Activated T-helper 2 cell treated with anti-CD3 and anti-CD28 coated beads, Interferon-gamma antibody, Interleukin-2, Interleukin-4, amounts not matched to agents 10 μg/mL and 5 μg/mL and 100 μg/mL, durations not matched to agents 14 hours and 24 hours and 36 hours (primary cell): ENCODE measurements around the gene GREM1. TPM values are rescaled to one million over a fixed set of nuclear protein-coding genes. Genes with fewer than 3 reads are reported as not detected.

Experiments used
- DNase-seq: peaks from one replicate; pipeline ENCODE4 v3.0.0; 2021; ENCODE audit warnings: low spot score
- H3K27ac Mint-ChIP-seq: one replicate; pipeline ENCODE4 v1.8.0; 2021; ENCODE audit warnings: mixed read lengths
- H3K27me3 Mint-ChIP-seq: one replicate; pipeline ENCODE4 v1.8.0; 2021; ENCODE audit warnings: low read depth, mixed read lengths
- H3K36me3 Mint-ChIP-seq: one replicate; pipeline ENCODE4 v1.8.0; 2021; ENCODE audit warnings: low read depth, mixed read lengths
- H3K4me1 Mint-ChIP-seq: one replicate; pipeline ENCODE4 v1.8.0; 2021; ENCODE audit warnings: low read depth, mixed read lengths
- H3K4me3 Mint-ChIP-seq: one replicate; pipeline ENCODE4 v1.8.0; 2021; ENCODE audit warnings: low read depth, mild to moderate bottlenecking, moderate library complexity, mixed read lengths
- H3K9me3 Mint-ChIP-seq: one replicate; pipeline ENCODE4 v1.8.0; 2021; ENCODE audit warnings: mixed read lengths
- intact Hi-C: fragments of 100-400 bp; cut with micrococcal nuclease; formaldehyde crosslinking; loops from one replicate; pipeline ENCODE4 v1.15.1; 2023
- total RNA-seq: library from RNA; stranded (reverse); gene quantifications from 2 replicates; pipeline ENCODE4 v1.2.3, GENCODE V29; 2022

Gene GREM1
- 0.23 TPM in 1 of 2 replicates, not detected in the other for total RNA-seq

- H3K9me3 Mint-ChIP-seq = no peaks in the 10 kb centered on the region
- intact Hi-C loops = no loop called here
- DNase-seq = no peak
- H3K4me3 Mint-ChIP-seq = no peak within 1 kb of the TSS
- peaks cover 9% of the 10 kb centered on the region for H3K4me1 Mint-ChIP-seq
- H3K27me3 Mint-ChIP-seq = peaks cover 78% of the 10 kb centered on the region
- no peak within 1 kb of the TSS for H3K27ac Mint-ChIP-seq
- H3K36me3 Mint-ChIP-seq = no peaks in the 10 kb centered on the region
Measured at GRCh38 chr15:32717426-32718226, at the start of gene GREM1. Gene GREM1 (plus strand): TSS chr15:32718004. CDS start chr15:32730691, 12,687 bp downstream.

GRCh38 chr15:32668942-32669341, 48.9 kb upstream of the GREM1 start:
- DNase-seq = no peak
- H3K36me3 Mint-ChIP-seq = peaks cover 5% of the 10 kb centered on the region
- no peak overlapping the region for H3K27ac Mint-ChIP-seq
- no peaks in the 10 kb centered on the region for H3K4me1 Mint-ChIP-seq
- intact Hi-C loops = loop anchor here (10.0 kb wide), 1 partner anchor 266 kb away; no protein-coding TSS in a partner anchor
- H3K9me3 Mint-ChIP-seq = no peaks in the 10 kb centered on the region
- H3K27me3 Mint-ChIP-seq = no peaks in the 10 kb centered on the region
- no peak overlapping the region for H3K4me3 Mint-ChIP-seq

- Mint-ChIP-seq H3K36me3 (peaks cover 5% of the 10 kb centered on the region), H3K4me1 (no peaks in the 10 kb centered on the region), H3K4me3 (no peak overlapping the region), H3K9me3 (no peaks in the 10 kb centered on the region), H3K27me3 (no peaks in the 10 kb centered on the region), H3K27ac (no peak overlapping the region)
- intact Hi-C loops = loop anchor here (10.0 kb wide), 1 partner anchor 265 kb away; no protein-coding TSS in a partner anchor
- DNase-seq = no peak
Measured at GRCh38 chr15:32669896-32670611, 47.8 kb upstream of the GREM1 start.

- H3K36me3 Mint-ChIP-seq = peaks cover 5% of the 10 kb centered on the region
- no peaks in the 10 kb centered on the region for H3K27me3 Mint-ChIP-seq
Measured at GRCh38 chr15:32670623-32671022, 47.2 kb upstream of the GREM1 start.

GRCh38 chr15:32671339-32672325, 46.2 kb upstream of the GREM1 start:
- no peaks in the 10 kb centered on the region for H3K27me3 Mint-ChIP-seq
- H3K27ac Mint-ChIP-seq = no peak overlapping the region

More at GRCh38 chr15:32670623-32671022, 47.2 kb upstream of the GREM1 start:
- Mint-ChIP-seq H3K9me3 (no peaks in the 10 kb centered on the region), H3K4me3 (no peak overlapping the region), H3K4me1 (no peaks in the 10 kb centered on the region), H3K27ac (no peak overlapping the region)
- intact Hi-C loops = no loop called here
- DNase-seq = no peak

GRCh38 chr15:32674681-32675080, 43.1 kb upstream of the GREM1 start:
- H3K36me3 Mint-ChIP-seq = no peaks in the 10 kb centered on the region
- H3K4me1 Mint-ChIP-seq = no peaks in the 10 kb centered on the region
- intact Hi-C loops = no loop called here
- H3K27me3 Mint-ChIP-seq = no peaks in the 10 kb centered on the region
- H3K27ac Mint-ChIP-seq = no peak overlapping the region
- no peak for DNase-seq
- no peaks in the 10 kb centered on the region for H3K9me3 Mint-ChIP-seq
- no peak overlapping the region for H3K4me3 Mint-ChIP-seq

More at GRCh38 chr15:32671339-32672325, 46.2 kb upstream of the GREM1 start:
- no peak for DNase-seq
- Mint-ChIP-seq H3K9me3 (no peaks in the 10 kb centered on the region), H3K4me3 (no peak overlapping the region), H3K4me1 (no peaks in the 10 kb centered on the region), H3K36me3 (peaks cover 5% of the 10 kb centered on the region)
- intact Hi-C loops = no loop called here

- Mint-ChIP-seq H3K27ac (no peak overlapping the region), H3K36me3 (no peaks in the 10 kb centered on the region), H3K4me3 (no peak overlapping the region), H3K4me1 (no peaks in the 10 kb centered on the region), H3K9me3 (no peaks in the 10 kb centered on the region), H3K27me3 (no peaks in the 10 kb centered on the region)
- intact Hi-C loops = no loop called here
- DNase-seq = no peak
Measured at GRCh38 chr15:32675466-32675865, 42.3 kb upstream of the GREM1 start.

GRCh38 chr15:32676169-32676568, 41.6 kb upstream of the GREM1 start:
- no peaks in the 10 kb centered on the region for H3K9me3 Mint-ChIP-seq
- DNase-seq = no peak
- H3K36me3 Mint-ChIP-seq = no peaks in the 10 kb centered on the region
- H3K4me3 Mint-ChIP-seq = no peak overlapping the region
- H3K4me1 Mint-ChIP-seq = no peaks in the 10 kb centered on the region
- H3K27ac Mint-ChIP-seq = no peak overlapping the region
- intact Hi-C loops = no loop called here
- H3K27me3 Mint-ChIP-seq = no peaks in the 10 kb centered on the region

- no peaks in the 10 kb centered on the region for H3K27me3 Mint-ChIP-seq
- no peaks in the 10 kb centered on the region for H3K9me3 Mint-ChIP-seq
- intact Hi-C loops = no loop called here
- no peak overlapping the region for H3K27ac Mint-ChIP-seq
- H3K36me3 Mint-ChIP-seq = no peaks in the 10 kb centered on the region
- H3K4me1 Mint-ChIP-seq = no peaks in the 10 kb centered on the region
- DNase-seq = no peak
- H3K4me3 Mint-ChIP-seq = no peak overlapping the region
Measured at GRCh38 chr15:32677238-32677750, 40.5 kb upstream of the GREM1 start.

GRCh38 chr15:32679298-32679690, 38.5 kb upstream of the GREM1 start:
- Mint-ChIP-seq H3K27me3 (no peaks in the 10 kb centered on the region), H3K36me3 (no peaks in the 10 kb centered on the region), H3K9me3 (no peaks in the 10 kb centered on the region), H3K27ac (no peak overlapping the region), H3K4me1 (peaks cover 5% of the 10 kb centered on the region), H3K4me3 (no peak overlapping the region)
- intact Hi-C loops = no loop called here
- DNase-seq = no peak

- intact Hi-C loops = no loop called here
- Mint-ChIP-seq H3K9me3 (no peaks in the 10 kb centered on the region), H3K4me3 (no peak overlapping the region), H3K27ac (no peak overlapping the region), H3K36me3 (no peaks in the 10 kb centered on the region), H3K4me1 (peaks cover 9% of the 10 kb centered on the region), H3K27me3 (no peaks in the 10 kb centered on the region)
- no peak for DNase-seq
Measured at GRCh38 chr15:32682569-32682968, 35.2 kb upstream of the GREM1 start.

- H3K9me3 Mint-ChIP-seq = no peaks in the 10 kb centered on the region
- H3K36me3 Mint-ChIP-seq = no peaks in the 10 kb centered on the region
- no peaks in the 10 kb centered on the region for H3K27me3 Mint-ChIP-seq
- H3K27ac Mint-ChIP-seq = no peak overlapping the region
- peaks cover 9% of the 10 kb centered on the region for H3K4me1 Mint-ChIP-seq
- H3K4me3 Mint-ChIP-seq = no peak overlapping the region
- intact Hi-C loops = no loop called here
- no peak for DNase-seq
Measured at GRCh38 chr15:32682977-32683630, 34.7 kb upstream of the GREM1 start.
